IMR-90 (cell line): ENCODE results near the gene FCHSD2. TPM values are rescaled to one million over a fixed set of nuclear protein-coding genes. Genes with fewer than 3 reads are reported as not detected.

ENCODE experiments used
- ATAC-seq: fragments of 200-7000 bp; cut with Tn5 transposase; 2 replicates; pipeline ENCODE4 v1.9.1; 2020; ENCODE audit warnings: low read depth, mild to moderate bottlenecking, moderate library complexity
- BruUV-seq: library from RNA; stranded (reverse); fragments of 400-500 nt; replicated peaks from 2 replicates; lab custom pipeline; 2021; lab: Mats Ljungman, UMichigan
- CTCF ChIA-PET: fragments of 300-600 bp; formaldehyde crosslinking; extraction: SDS; loops from one replicate; lab custom pipeline; 2021; ENCODE audit warnings: antibody characterized with exemption; lab: Yijun Ruan, JAX
- POLR2A ChIA-PET: fragments of 300-600 bp; sonication (Branson Sonifier 250); formaldehyde crosslinking; loops from one replicate; lab custom pipeline; 2022; ENCODE audit warnings: antibody characterized with exemption; ENCODE audit not compliant: unreplicated experiment; lab: Charles Lee
- DNase-seq: peaks from one replicate; pipeline ENCODE4 v3.0.0; 2013
- H2AFZ ChIP-seq: replicated peaks from 2 replicates; pipeline ENCODE3; 2013; ENCODE audit warnings: low read length, mild to moderate bottlenecking; ENCODE audit not compliant: poor library complexity
- H2AK5ac ChIP-seq: 2 replicates; pipeline ENCODE4 v1.6.1; 2013; ENCODE audit warnings: low read depth, low read length, inconsistent platforms
- H2AK9ac ChIP-seq: replicated peaks from 2 replicates; pipeline ENCODE3; 2013; ENCODE audit warnings: mild to moderate bottlenecking, low read depth, low read length, moderate library complexity; ENCODE audit not compliant: poor library complexity
- H2BK120ac ChIP-seq: 2 replicates; pipeline ENCODE4 v1.6.1; 2013; ENCODE audit warnings: low read depth, low read length, inconsistent platforms
- H2BK15ac ChIP-seq: 3 replicates; pipeline ENCODE4 v1.6.1; 2013; ENCODE audit warnings: low read depth, low read length, inconsistent platforms
- H2BK20ac ChIP-seq: 2 replicates; pipeline ENCODE4 v1.6.1; 2013; ENCODE audit warnings: low read depth, mild to moderate bottlenecking, inconsistent platforms, low read length, moderate library complexity
- H2BK5ac ChIP-seq: 2 replicates; pipeline ENCODE4 v1.6.1; 2013; ENCODE audit warnings: mild to moderate bottlenecking, low read depth, low read length, inconsistent platforms; ENCODE audit not compliant: poor library complexity, severe bottlenecking
- H3K14ac ChIP-seq: replicated peaks from 2 replicates; pipeline ENCODE4 v1.6.1; 2013; ENCODE audit warnings: low read depth, low read length, inconsistent platforms
- H3K18ac ChIP-seq: 2 replicates; pipeline ENCODE4 v1.6.1; 2013; ENCODE audit warnings: low read depth, low read length, control low read depth
- H3K23ac ChIP-seq: 2 replicates; pipeline ENCODE4 v1.6.1; 2013; ENCODE audit warnings: low read depth, low read length, inconsistent platforms
- H3K27ac ChIP-seq: 2 replicates; pipeline ENCODE4 v1.5.1; 2013; ENCODE audit warnings: mild to moderate bottlenecking, control low read depth, low read length; ENCODE audit not compliant: insufficient read depth
- H3K27me3 ChIP-seq: 2 replicates; pipeline ENCODE4 v1.6.1; 2013; ENCODE audit warnings: low read length; ENCODE audit not compliant: control insufficient read depth, insufficient read depth
- H3K36me3 ChIP-seq: 2 replicates; pipeline ENCODE4 v1.6.1; 2013; ENCODE audit warnings: low read length, mixed read lengths; ENCODE audit not compliant: control insufficient read depth, insufficient read depth
- H3K4ac ChIP-seq: 2 replicates; pipeline ENCODE4 v1.6.1; 2013; ENCODE audit warnings: low read depth, low read length, inconsistent platforms
- H3K4me1 ChIP-seq: 2 replicates; pipeline ENCODE4 v1.6.1; 2013; ENCODE audit warnings: low read length, mixed read lengths; ENCODE audit not compliant: control insufficient read depth, insufficient read depth
- H3K4me2 ChIP-seq: 2 replicates; pipeline ENCODE4 v1.6.1; 2013; ENCODE audit warnings: low read depth, mild to moderate bottlenecking, control low read depth, low read length, moderate library complexity
- H3K4me3 ChIP-seq: 2 replicates; pipeline ENCODE4 v1.5.1; 2013; ENCODE audit warnings: low read depth, mild to moderate bottlenecking, control low read depth, low read length, moderate library complexity; ENCODE audit not compliant: insufficient read depth
- H3K56ac ChIP-seq: 2 replicates; pipeline ENCODE4 v1.6.1; 2013; ENCODE audit warnings: low read length, inconsistent platforms; ENCODE audit not compliant: insufficient read depth; ENCODE audit errors: extremely low read depth
- H3K79me1 ChIP-seq, 2 experiments: 2 replicates each; pipeline ENCODE4 v1.6.1; 2013; ENCODE audit warnings: low read length in 2 of 2, inconsistent platforms in 1 of 2, low read depth in 1 of 2
- H3K9ac ChIP-seq: 2 replicates; pipeline ENCODE4 v1.6.1; 2013; ENCODE audit warnings: low read depth, low read length, control low read depth
- H3K9me1 ChIP-seq: 2 replicates; pipeline ENCODE4 v1.6.1; 2013; ENCODE audit warnings: low read length, inconsistent platforms; ENCODE audit not compliant: insufficient read depth
- H3K9me3 ChIP-seq: 2 replicates; pipeline ENCODE4 v1.6.1; 2013; ENCODE audit warnings: low read length; ENCODE audit not compliant: control insufficient read depth, insufficient read depth
- H4K20me1 ChIP-seq: 2 replicates; pipeline ENCODE4 v1.6.1; 2013; ENCODE audit warnings: low read length, inconsistent platforms; ENCODE audit not compliant: insufficient read depth
- H4K5ac ChIP-seq: 2 replicates; pipeline ENCODE4 v1.6.1; 2013; ENCODE audit warnings: mild to moderate bottlenecking, low read depth, low read length, control low read depth
- H4K8ac ChIP-seq, 2 experiments: 2 replicates each; pipeline ENCODE4 v1.6.1; 2013; ENCODE audit warnings: low read depth in 2 of 2, low read length in 2 of 2, control low read depth in 1 of 2, inconsistent platforms in 1 of 2
- H4K91ac ChIP-seq: 2 replicates; pipeline ENCODE4 v1.6.1; 2013; ENCODE audit warnings: low read depth, low read length, inconsistent platforms; ENCODE audit not compliant: insufficient read depth
- MAZ ChIP-seq: IDR thresholded peaks from 2 replicates; pipeline ENCODE4 v1.6.1; 2012; ENCODE audit warnings: low read depth, mild to moderate bottlenecking, low read length, improper control_type of control experiment, moderate library complexity, borderline replicate concordance
- RAD21 ChIP-seq: IDR thresholded peaks from 2 replicates; pipeline ENCODE4 v1.6.1; 2012; ENCODE audit warnings: low read length, improper control_type of control experiment
- WGBS, 2 experiments: methylation state at CpG; one replicate each; pipeline versions ENCODE4 v1.1.5 to v1.1.7; 2013; ENCODE audit warnings: missing lambda C conversion rate in 2 of 2; ENCODE audit not compliant: insufficient read length in 1 of 2; ENCODE audit errors: extremely low coverage in 2 of 2; 5-methylcytosine and 5-hydroxymethylcytosine counted together
- dilution Hi-C: fragments of 300-500 bp; cut with HindIII; formaldehyde crosslinking; loops from one replicate; pipeline ENCODE4 v1.14.3; 2018; ENCODE audit warnings: low sequenced_read_pairs; ENCODE audit not compliant: unreplicated experiment
- in situ Hi-C: fragments of 300-500 bp; cut with MboI; formaldehyde crosslinking; loops from 3 replicates; pipeline ENCODE4 v1.14.3; 2019; ENCODE audit warnings: low sequenced_read_pairs, inconsistent platforms, mixed read lengths
- intact Hi-C: fragments of 100-400 bp; cut with micrococcal nuclease; formaldehyde crosslinking; loops from 2 replicates; pipeline ENCODE4 v1.10.0; 2022
- polyA plus RNA-seq, 3 experiments: library from polyadenylated mRNA; depleted of rRNA; stranded (reverse); fragments of >200 nt; gene quantifications; 2 replicates each; pipeline ENCODE4 v1.2.3, GENCODE V29; 2012; ENCODE audit warnings: low replicate concordance in 1 of 3
- total RNA-seq: library from RNA; depleted of rRNA; stranded (reverse); fragments of >200 nt; gene quantifications from 2 replicates; pipeline ENCODE4 v1.2.3, GENCODE V29; 2012

The FCHSD2 gene
- total and polyA plus RNA-seq, 2 of the 4 experiments (the other 2 are of a cell fraction), result 5.9 to 18.7 TPM

GRCh38 chr11:73019996-73020395 lies 122.1 kb downstream of the FCHSD2 start:
- no peak overlapping the region for H3K4me2 ChIP-seq
- ChIA-PET POLR2A (no interaction called here), CTCF (no interaction called here)
- no peaks in the 10 kb centered on the region for H3K36me3 ChIP-seq
- no peak overlapping the region for H2BK120ac ChIP-seq
- TF ChIP-seq MAZ, result no peak
- no peak for TF ChIP-seq RAD21
- in situ Hi-C loops (no loop called here), dilution Hi-C loops (no loop called here), intact Hi-C loops (loop anchor here (10.0 kb wide), 1 partner anchor 85 kb away; no protein-coding TSS in a partner anchor)
- no peak overlapping the region for H3K56ac ChIP-seq
- H4K91ac ChIP-seq, result no peak overlapping the region
- H3K9ac ChIP-seq, result no peak overlapping the region
- H2BK15ac ChIP-seq, result no peak overlapping the region
- H3K4me3 ChIP-seq, result no peak overlapping the region
- no peak overlapping the region for H2AFZ ChIP-seq
- peaks cover 3% of the 10 kb centered on the region; the same call in 1 of the 2 replicates for H3K9me1 ChIP-seq
- H3K4me1 ChIP-seq, result no peaks in the 10 kb centered on the region
- WGBS, 2 experiments, result no CpG with 5 or more reads among the region's 1 CpG
- no TSS peak for BruUV-seq
- H2AK5ac ChIP-seq, result no peak overlapping the region
- no peak overlapping the region for H2BK5ac ChIP-seq
- peaks cover 7% of the 10 kb centered on the region; the same call in 1 of the 2 replicates for H4K20me1 ChIP-seq
- no peak overlapping the region for H4K5ac ChIP-seq
- no peaks in the 10 kb centered on the region for H3K27me3 ChIP-seq
- no peak for ATAC-seq
- no peak overlapping the region for H2BK20ac ChIP-seq
- no peak overlapping the region for H4K8ac ChIP-seq
- H3K4ac ChIP-seq, result no peak overlapping the region
- H3K27ac ChIP-seq, result no peak overlapping the region
- H3K18ac ChIP-seq, result no peak overlapping the region
- H3K9me3 ChIP-seq, result no peaks in the 10 kb centered on the region
- no peak overlapping the region for H3K23ac ChIP-seq
- no peak for DNase-seq
- peaks cover 16 to 39% of the 10 kb centered on the region in 2 experiments for H3K79me1 ChIP-seq
- no peak overlapping the region for H2AK9ac ChIP-seq
- no peak overlapping the region for H3K14ac ChIP-seq
